Muscle layer of colon (tissue), 2 donors: ENCODE data around the gene HOXB8.

Source experiments
- H3K27ac ChIP-seq: one replicate; pipeline ENCODE4 v1.7.0; 2013; ENCODE audit warnings: low read depth, mild to moderate bottlenecking, low read length, moderate library complexity
- H3K27me3 ChIP-seq, 2 donors: one replicate each; pipeline ENCODE4 v1.7.0; 2013; ENCODE audit warnings: low read length in 2 of 2, mild to moderate bottlenecking in 2 of 2; ENCODE audit not compliant: insufficient read depth in 2 of 2, control insufficient read depth in 1 of 2
- H3K36me3 ChIP-seq: one replicate; pipeline ENCODE4 v1.7.0; 2013; ENCODE audit warnings: mild to moderate bottlenecking, low read length; ENCODE audit not compliant: insufficient read depth
- H3K4me1 ChIP-seq: one replicate; pipeline ENCODE4 v1.7.0; 2013; ENCODE audit warnings: mild to moderate bottlenecking, low read length; ENCODE audit not compliant: insufficient read depth
- H3K4me3 ChIP-seq, 2 donors: one replicate each; pipeline ENCODE4 v1.7.0; 2013; ENCODE audit warnings: low read length in 2 of 2, low read depth in 1 of 2, mild to moderate bottlenecking in 1 of 2, moderate library complexity in 1 of 2
- H3K9ac ChIP-seq: one replicate; pipeline ENCODE4 v1.7.0; 2013; ENCODE audit warnings: low read length
- H3K9me3 ChIP-seq: one replicate; pipeline ENCODE4 v1.7.0; 2013; ENCODE audit warnings: mild to moderate bottlenecking, low read length
- donor health status: abdominal sarcoma.
- donor health status: Adenocarcinoma of cecum.

HOXB8 gene

GRCh38 chr17:48634493-48635208 is 19.6 kb upstream of the HOXB8 start:
- peaks cover 5% of the 10 kb centered on the region for H3K4me1 ChIP-seq
- H3K27me3 ChIP-seq: peaks cover 67 to 93% of the 10 kb centered on the region in 2 donors
- no peaks in the 10 kb centered on the region for H3K36me3 ChIP-seq
- H3K9me3 ChIP-seq: peaks cover 5% of the 10 kb centered on the region
- no peak overlapping the region for H3K9ac ChIP-seq
- no peak overlapping the region for H3K4me3 ChIP-seq
- H3K27ac ChIP-seq: no peak overlapping the region

- no peaks in the 10 kb centered on the region for H3K36me3 ChIP-seq
- H3K4me1 ChIP-seq: peaks cover 5% of the 10 kb centered on the region
- no peak overlapping the region for H3K9ac ChIP-seq
- H3K4me3 ChIP-seq: no peak overlapping the region
- no peak overlapping the region for H3K27ac ChIP-seq
- H3K9me3 ChIP-seq: peaks cover 5% of the 10 kb centered on the region
- peaks cover 80 to 97% of the 10 kb centered on the region in 2 donors for H3K27me3 ChIP-seq
These were observed 18.2 kb upstream of the HOXB8 start for GRCh38 chr17:48633266-48633677.

GRCh38 chr17:48632579-48633265 is 17.6 kb upstream of the HOXB8 start:
- H3K4me3 ChIP-seq: no peak overlapping the region
- peaks cover 5% of the 10 kb centered on the region for H3K9me3 ChIP-seq
- H3K27me3 ChIP-seq: peaks cover 81 to 98% of the 10 kb centered on the region in 2 donors
- H3K27ac ChIP-seq: no peak overlapping the region
- peaks cover 5% of the 10 kb centered on the region for H3K4me1 ChIP-seq
- H3K36me3 ChIP-seq: no peaks in the 10 kb centered on the region
- no peak overlapping the region for H3K9ac ChIP-seq

- Histone ChIP-seq H3K36me3 (no peaks in the 10 kb centered on the region), H3K9ac (no peak overlapping the region), H3K27ac (no peak overlapping the region), H3K9me3 (peaks cover 5% of the 10 kb centered on the region), H3K4me3 (no peak overlapping the region), H3K27me3 (peaks cover 81 to 98% of the 10 kb centered on the region in 2 donors), H3K4me1 (peaks cover 5% of the 10 kb centered on the region)
These were observed 16.8 kb upstream of the HOXB8 start for GRCh38 chr17:48631693-48632578.

- H3K27me3 ChIP-seq: peaks cover 80 to 97% of the 10 kb centered on the region in 2 donors
- H3K4me3 ChIP-seq: no peak overlapping the region
- H3K36me3 ChIP-seq: no peaks in the 10 kb centered on the region
- H3K9ac ChIP-seq: no peak overlapping the region
- H3K9me3 ChIP-seq: peaks cover 5% of the 10 kb centered on the region
- no peak overlapping the region for H3K27ac ChIP-seq
- H3K4me1 ChIP-seq: no peaks in the 10 kb centered on the region
These were observed 16.0 kb upstream of the HOXB8 start for GRCh38 chr17:48630925-48631692.

- H3K27ac ChIP-seq: no peak overlapping the region
- no peaks in the 10 kb centered on the region for H3K4me1 ChIP-seq
- no peaks in the 10 kb centered on the region for H3K36me3 ChIP-seq
- H3K4me3 ChIP-seq: no peak overlapping the region
- H3K27me3 ChIP-seq: peaks cover 77 to 97% of the 10 kb centered on the region in 2 donors
- H3K9ac ChIP-seq: no peak overlapping the region
- H3K9me3 ChIP-seq: peaks cover 5% of the 10 kb centered on the region
These were observed 15.2 kb upstream of the HOXB8 start for GRCh38 chr17:48630009-48630924.

GRCh38 chr17:48629411-48629759 is 14.3 kb upstream of the HOXB8 start:
- Histone ChIP-seq H3K4me1 (no peaks in the 10 kb centered on the region), H3K4me3 (no peak overlapping the region), H3K9me3 (peaks cover 5% of the 10 kb centered on the region), H3K27me3 (peaks cover 69 to 97% of the 10 kb centered on the region in 2 donors), H3K9ac (no peak overlapping the region), H3K36me3 (no peaks in the 10 kb centered on the region), H3K27ac (no peak overlapping the region)

GRCh38 chr17:48628649-48629410 is 13.7 kb upstream of the HOXB8 start:
- no peak overlapping the region for H3K9ac ChIP-seq
- no peaks in the 10 kb centered on the region for H3K36me3 ChIP-seq
- no peak overlapping the region for H3K27ac ChIP-seq
- H3K4me1 ChIP-seq: no peaks in the 10 kb centered on the region
- H3K9me3 ChIP-seq: peaks cover 5% of the 10 kb centered on the region
- peaks cover 72 to 97% of the 10 kb centered on the region in 2 donors for H3K27me3 ChIP-seq
- no peak overlapping the region for H3K4me3 ChIP-seq

GRCh38 chr17:48627623-48628521 is 12.8 kb upstream of the HOXB8 start:
- Histone ChIP-seq H3K27me3 (peaks cover 77 to 97% of the 10 kb centered on the region in 2 donors), H3K4me1 (no peaks in the 10 kb centered on the region), H3K9ac (no peak overlapping the region), H3K4me3 (no peak overlapping the region), H3K36me3 (no peaks in the 10 kb centered on the region), H3K27ac (no peak overlapping the region), H3K9me3 (no peaks in the 10 kb centered on the region)
